Measurements from ENCODE around the gene FIS1.

DNA sequence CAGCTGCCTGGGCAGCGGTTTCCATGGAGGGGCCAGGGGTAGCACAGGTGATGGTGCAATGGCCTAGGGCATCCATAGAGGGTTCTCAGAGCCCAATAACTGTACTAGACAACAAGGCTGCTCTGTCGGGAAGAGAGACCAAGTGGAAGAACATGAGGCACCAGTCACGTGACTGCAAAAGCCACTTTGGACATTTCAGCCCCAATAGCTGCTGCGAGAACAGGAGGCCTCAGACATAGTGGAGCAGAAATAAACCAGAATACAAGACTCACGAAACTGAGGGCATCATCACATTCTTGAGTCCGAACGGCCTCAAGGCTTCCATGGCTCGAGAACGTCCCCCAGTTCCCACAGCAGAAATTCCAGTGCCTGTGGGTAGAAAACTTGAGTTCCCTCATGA lies 32.3 kb upstream of the FIS1 start:
- TF ChIP-seq, protein P1, sequence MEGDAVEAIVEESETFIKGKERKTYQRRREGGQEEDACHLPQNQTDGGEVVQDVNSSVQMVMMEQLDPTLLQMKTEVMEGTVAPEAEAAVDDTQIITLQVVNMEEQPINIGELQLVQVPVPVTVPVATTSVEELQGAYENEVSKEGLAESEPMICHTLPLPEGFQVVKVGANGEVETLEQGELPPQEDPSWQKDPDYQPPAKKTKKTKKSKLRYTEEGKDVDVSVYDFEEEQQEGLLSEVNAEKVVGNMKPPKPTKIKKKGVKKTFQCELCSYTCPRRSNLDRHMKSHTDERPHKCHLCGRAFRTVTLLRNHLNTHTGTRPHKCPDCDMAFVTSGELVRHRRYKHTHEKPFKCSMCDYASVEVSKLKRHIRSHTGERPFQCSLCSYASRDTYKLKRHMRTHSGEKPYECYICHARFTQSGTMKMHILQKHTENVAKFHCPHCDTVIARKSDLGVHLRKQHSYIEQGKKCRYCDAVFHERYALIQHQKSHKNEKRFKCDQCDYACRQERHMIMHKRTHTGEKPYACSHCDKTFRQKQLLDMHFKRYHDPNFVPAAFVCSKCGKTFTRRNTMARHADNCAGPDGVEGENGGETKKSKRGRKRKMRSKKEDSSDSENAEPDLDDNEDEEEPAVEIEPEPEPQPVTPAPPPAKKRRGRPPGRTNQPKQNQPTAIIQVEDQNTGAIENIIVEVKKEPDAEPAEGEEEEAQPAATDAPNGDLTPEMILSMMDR (IDR thresholded peaks at IDR 0.05), result no peak
- TF ChIP-seq POLR2A (IDR thresholded peaks at IDR 0.05), result no peak
- no peak for TF ChIP-seq POLR2AphosphoS5 (IDR thresholded peaks at IDR 0.05)
